Esophagus (tissue), 2 donors: Measurements from ENCODE around the gene ADSS2. TPM values are rescaled to one million over a fixed set of nuclear protein-coding genes. Genes with fewer than 3 reads are reported as not detected.

Experiments used
- H3K27ac ChIP-seq, 2 donors: one replicate each; pipeline ENCODE4 v1.5.1; 2013; ENCODE audit warnings: low read depth in 2 of 2, mild to moderate bottlenecking in 2 of 2, inconsistent platforms in 1 of 2, low read length in 1 of 2, moderate library complexity in 1 of 2
- H3K27me3 ChIP-seq, 2 donors: one replicate each; pipeline ENCODE4 v1.6.1; 2013; ENCODE audit warnings: low read length in 2 of 2, control low read depth in 1 of 2, mild to moderate bottlenecking in 1 of 2; ENCODE audit not compliant: insufficient read depth in 2 of 2, control insufficient read depth in 1 of 2
- H3K36me3 ChIP-seq, 2 donors: one replicate each; pipeline ENCODE4 v1.6.1; 2013; ENCODE audit warnings: low read length in 1 of 2; ENCODE audit not compliant: control insufficient read depth in 2 of 2, insufficient read depth in 2 of 2
- H3K4me1 ChIP-seq, 2 donors: one replicate each; pipeline ENCODE4 v1.6.1; 2013; ENCODE audit warnings: low read length in 1 of 2; ENCODE audit not compliant: control insufficient read depth in 2 of 2, insufficient read depth in 2 of 2
- H3K4me3 ChIP-seq, 2 donors: one replicate each; pipeline ENCODE4 v1.5.1; 2013; ENCODE audit warnings: low read length in 2 of 2, mild to moderate bottlenecking in 2 of 2, low read depth in 1 of 2, moderate library complexity in 1 of 2
- H3K9me3 ChIP-seq, 2 donors: one replicate each; pipeline ENCODE4 v1.6.1; 2013; ENCODE audit warnings: mild to moderate bottlenecking in 2 of 2, low read depth in 1 of 2, low read length in 1 of 2, moderate library complexity in 1 of 2; ENCODE audit not compliant: control insufficient read depth in 2 of 2, insufficient read depth in 1 of 2
- WGBS, 2 donors: extraction: QIAGEN DNeasy Blood & Tissue Kit; methylation state at CpG; one replicate each; pipeline ENCODE4 v1.1.7; 2013; 5-methylcytosine and 5-hydroxymethylcytosine counted together
- polyA plus RNA-seq, 2 donors: library from polyadenylated mRNA; stranded (reverse); fragments of 200-250 nt; gene quantifications; one replicate each; pipeline ENCODE4 v1.2.3, GENCODE V29; 2013
- donor health status: healthy with polysubstance abuse.
- donor health status: Bipolar disorder and iron deficiency.

The ADSS2 gene
- polyA plus RNA-seq, 2 donors: 14.8 to 24.0 TPM

- Histone ChIP-seq H3K27me3 (no peaks in the 10 kb centered on the region), H3K9me3 (no peaks in the 10 kb centered on the region), H3K4me1 (no peaks in the 10 kb centered on the region), H3K36me3 (no peaks in the 10 kb centered on the region), H3K27ac (peak overlapping the region; percentile 8 to 11), H3K4me3 (peak overlapping the region in 1 of 2 donors; percentile 13)
- 26 to 35% methylated on average over 5 of the region's 5 CpGs for WGBS, 2 donors
Measured at GRCh38 chr1:244361764-244362473, 89.8 kb downstream of the ADSS2 start.

Other genes with a start within 250 kb of the ADSS2 start
- gene CATSPERE, start 9.4 kb upstream of the ADSS2 start, polyA plus RNA-seq: under 1 TPM; 0.14 to 0.39 TPM
- gene DESI2, start 201.2 kb upstream of the ADSS2 start, polyA plus RNA-seq: 1 to 10 TPM; 6.6 to 9.7 TPM